DOHH2 (cell line): ENCODE results near the gene PTGES3.

Experiments
- H3F3A ChIP-seq: fragments of 200-600 bp; sonication (generic), shearing (Covaris generic); 2 replicates; pipeline ENCODE4 v1.6.0; 2016; ENCODE audit warnings: antibody characterized with exemption, mild to moderate bottlenecking; ENCODE audit not compliant: control insufficient read depth, insufficient read depth
- H3K27ac ChIP-seq: fragments of 200-600 bp; sonication (generic); 2 replicates; pipeline ENCODE4 v1.5.1; 2014; ENCODE audit warnings: low read depth, mild to moderate bottlenecking, low read length, moderate library complexity
- H3K27me3 ChIP-seq: fragments of 200-600 bp; sonication (generic); 2 replicates; pipeline ENCODE4 v1.6.1; 2014; ENCODE audit warnings: mild to moderate bottlenecking, low read length, mixed read lengths; ENCODE audit not compliant: control insufficient read depth
- H3K36me3 ChIP-seq: fragments of 200-600 bp; sonication (generic); 2 replicates; pipeline ENCODE4 v1.6.1; 2014; ENCODE audit warnings: mild to moderate bottlenecking, low read length, moderate library complexity, mixed read lengths; ENCODE audit not compliant: control insufficient read depth
- H3K4me1 ChIP-seq: fragments of 200-600 bp; sonication (generic); 2 replicates; pipeline ENCODE4 v1.6.1; 2014; ENCODE audit warnings: mild to moderate bottlenecking, low read length, mixed read lengths; ENCODE audit not compliant: control insufficient read depth
- H3K4me2 ChIP-seq: fragments of 200-600 bp; sonication (generic); 2 replicates; pipeline ENCODE4 v1.6.0; 2014; ENCODE audit warnings: mild to moderate bottlenecking, low read length, moderate library complexity
- H3K4me3 ChIP-seq: fragments of 200-600 bp; sonication (generic); 2 replicates; pipeline ENCODE4 v1.5.1; 2014; ENCODE audit warnings: mild to moderate bottlenecking, low read length, mixed read lengths
- H3K79me2 ChIP-seq: fragments of 200-600 bp; sonication (generic); 2 replicates; pipeline ENCODE4 v1.6.1; 2014; ENCODE audit warnings: mild to moderate bottlenecking, low read length, mixed read lengths; ENCODE audit not compliant: control insufficient read depth
- H3K9me2 ChIP-seq: fragments of 200-600 bp; sonication (generic); replicated peaks from 2 replicates; pipeline ENCODE4 v1.6.1; 2014; ENCODE audit warnings: mild to moderate bottlenecking, low read length, mixed read lengths; ENCODE audit not compliant: control insufficient read depth
- H3K9me3 ChIP-seq: fragments of 200-600 bp; sonication (generic); 2 replicates; pipeline ENCODE4 v1.6.1; 2014; ENCODE audit warnings: antibody characterized with exemption, low read length, mixed read lengths; ENCODE audit not compliant: control insufficient read depth, insufficient read depth
- H4K20me1 ChIP-seq: fragments of 200-600 bp; sonication (generic); 2 replicates; pipeline ENCODE4 v1.6.0; 2014; ENCODE audit warnings: low read depth, mild to moderate bottlenecking, antibody characterized with exemption, low read length, moderate library complexity; ENCODE audit not compliant: control insufficient read depth, insufficient read depth
- EZH2phosphoT487 ChIP-seq: fragments of 200-600 bp; sonication (generic); IDR thresholded peaks from 2 replicates; pipeline ENCODE4 v1.6.1; 2017; ENCODE audit warnings: borderline replicate concordance, mild to moderate bottlenecking, antibody characterized with exemption, low read length, moderate library complexity, mixed read lengths
- TF ChIP-seq, protein P1 (sequence below): fragments of 200-600 bp; sonication (generic); IDR thresholded peaks from one replicate; pipeline ENCODE4 v1.5.1; 2014; ENCODE audit warnings: antibody characterized with exemption, mild to moderate bottlenecking, low read depth, low read length; ENCODE audit not compliant: poor library complexity, severe bottlenecking

Gene PTGES3

GRCh38 chr12:56637621-56638020 is 50.5 kb downstream of the PTGES3 start:
- Histone ChIP-seq H3K79me2 (peaks cover 46% of the 10 kb centered on the region), H3K4me3 (no peak overlapping the region), H3K36me3 (peaks cover 50% of the 10 kb centered on the region), H3F3A (peaks cover 50% of the 10 kb centered on the region), H3K9me3 (no peaks in the 10 kb centered on the region), H4K20me1 (no peaks in the 10 kb centered on the region), H3K27me3 (no peaks in the 10 kb centered on the region), H3K27ac (peak overlapping the region; percentile 45), H3K9me2 (no peaks in the 10 kb centered on the region), H3K4me2 (peak overlapping the region; percentile 93), H3K4me1 (peaks cover 51% of the 10 kb centered on the region)
- no peak for TF ChIP-seq EZH2phosphoT487
- TF ChIP-seq, protein P1, sequence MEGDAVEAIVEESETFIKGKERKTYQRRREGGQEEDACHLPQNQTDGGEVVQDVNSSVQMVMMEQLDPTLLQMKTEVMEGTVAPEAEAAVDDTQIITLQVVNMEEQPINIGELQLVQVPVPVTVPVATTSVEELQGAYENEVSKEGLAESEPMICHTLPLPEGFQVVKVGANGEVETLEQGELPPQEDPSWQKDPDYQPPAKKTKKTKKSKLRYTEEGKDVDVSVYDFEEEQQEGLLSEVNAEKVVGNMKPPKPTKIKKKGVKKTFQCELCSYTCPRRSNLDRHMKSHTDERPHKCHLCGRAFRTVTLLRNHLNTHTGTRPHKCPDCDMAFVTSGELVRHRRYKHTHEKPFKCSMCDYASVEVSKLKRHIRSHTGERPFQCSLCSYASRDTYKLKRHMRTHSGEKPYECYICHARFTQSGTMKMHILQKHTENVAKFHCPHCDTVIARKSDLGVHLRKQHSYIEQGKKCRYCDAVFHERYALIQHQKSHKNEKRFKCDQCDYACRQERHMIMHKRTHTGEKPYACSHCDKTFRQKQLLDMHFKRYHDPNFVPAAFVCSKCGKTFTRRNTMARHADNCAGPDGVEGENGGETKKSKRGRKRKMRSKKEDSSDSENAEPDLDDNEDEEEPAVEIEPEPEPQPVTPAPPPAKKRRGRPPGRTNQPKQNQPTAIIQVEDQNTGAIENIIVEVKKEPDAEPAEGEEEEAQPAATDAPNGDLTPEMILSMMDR = no peak

- TF ChIP-seq EZH2phosphoT487 = no peak
- TF ChIP-seq, protein P1 = peak; percentile 99
- peak overlapping the region; percentile 94 for H3K4me3 ChIP-seq
- H3F3A ChIP-seq = peaks cover 48% of the 10 kb centered on the region
- peaks cover 53% of the 10 kb centered on the region for H3K4me1 ChIP-seq
- H4K20me1 ChIP-seq = no peaks in the 10 kb centered on the region
- H3K9me2 ChIP-seq = no peaks in the 10 kb centered on the region
- peak overlapping the region; percentile 72 for H3K27ac ChIP-seq
- peak overlapping the region; percentile 93 for H3K4me2 ChIP-seq
- H3K9me3 ChIP-seq = no peaks in the 10 kb centered on the region
- no peaks in the 10 kb centered on the region for H3K27me3 ChIP-seq
- peaks cover 45% of the 10 kb centered on the region for H3K79me2 ChIP-seq
- peaks cover 43% of the 10 kb centered on the region for H3K36me3 ChIP-seq
Measured at GRCh38 chr12:56636675-56637540, 51.2 kb downstream of the PTGES3 start.

GRCh38 chr12:56635806-56636674 is 52.0 kb downstream of the PTGES3 start:
- Histone ChIP-seq H3K4me3 (peak overlapping the region; percentile 94), H3K9me3 (no peaks in the 10 kb centered on the region), H3K27ac (peak overlapping the region; percentile 72), H3K79me2 (peaks cover 45% of the 10 kb centered on the region), H3K4me2 (peak overlapping the region; percentile 93), H3K36me3 (peaks cover 38% of the 10 kb centered on the region), H3K4me1 (peaks cover 59% of the 10 kb centered on the region), H3K9me2 (no peaks in the 10 kb centered on the region), H4K20me1 (no peaks in the 10 kb centered on the region), H3K27me3 (no peaks in the 10 kb centered on the region), H3F3A (peaks cover 52% of the 10 kb centered on the region)
- no peak for TF ChIP-seq EZH2phosphoT487
- TF ChIP-seq, protein P1 = no peak
